ENCODE results near the gene TNS3.

DNA sequence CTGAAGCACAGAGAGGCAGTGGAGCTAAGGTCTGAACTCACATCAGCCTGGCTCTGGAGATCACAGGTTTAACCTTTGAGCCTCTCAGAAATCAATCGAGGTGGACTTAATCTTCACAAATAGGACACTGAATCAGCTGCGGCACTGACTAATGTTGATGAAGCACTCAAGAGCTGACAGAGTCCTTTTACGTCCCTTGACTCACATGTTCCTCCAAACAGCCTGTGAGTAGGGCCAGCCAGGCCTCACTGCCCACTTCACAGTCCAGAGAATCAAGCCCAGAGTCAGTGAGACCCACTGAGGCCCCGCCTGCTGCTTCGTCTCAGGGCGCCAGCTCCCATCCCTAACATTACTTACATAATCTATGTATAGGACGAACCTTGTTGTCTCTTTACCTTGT lies 63.1 kb downstream of the TNS3 start:
- TF ChIP-seq, protein P1, sequence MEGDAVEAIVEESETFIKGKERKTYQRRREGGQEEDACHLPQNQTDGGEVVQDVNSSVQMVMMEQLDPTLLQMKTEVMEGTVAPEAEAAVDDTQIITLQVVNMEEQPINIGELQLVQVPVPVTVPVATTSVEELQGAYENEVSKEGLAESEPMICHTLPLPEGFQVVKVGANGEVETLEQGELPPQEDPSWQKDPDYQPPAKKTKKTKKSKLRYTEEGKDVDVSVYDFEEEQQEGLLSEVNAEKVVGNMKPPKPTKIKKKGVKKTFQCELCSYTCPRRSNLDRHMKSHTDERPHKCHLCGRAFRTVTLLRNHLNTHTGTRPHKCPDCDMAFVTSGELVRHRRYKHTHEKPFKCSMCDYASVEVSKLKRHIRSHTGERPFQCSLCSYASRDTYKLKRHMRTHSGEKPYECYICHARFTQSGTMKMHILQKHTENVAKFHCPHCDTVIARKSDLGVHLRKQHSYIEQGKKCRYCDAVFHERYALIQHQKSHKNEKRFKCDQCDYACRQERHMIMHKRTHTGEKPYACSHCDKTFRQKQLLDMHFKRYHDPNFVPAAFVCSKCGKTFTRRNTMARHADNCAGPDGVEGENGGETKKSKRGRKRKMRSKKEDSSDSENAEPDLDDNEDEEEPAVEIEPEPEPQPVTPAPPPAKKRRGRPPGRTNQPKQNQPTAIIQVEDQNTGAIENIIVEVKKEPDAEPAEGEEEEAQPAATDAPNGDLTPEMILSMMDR (IDR thresholded peaks at IDR 0.05) = no peak
- no peak for TF ChIP-seq EZH2 (IDR thresholded peaks at IDR 0.05; ENCODE audit: borderline replicate concordance, insufficient read depth, low read depth, low read length, poor library complexity, severe bottlenecking)

All from B cell (primary cell).